ENCODE data around the gene ATAD2B. TPM values are rescaled to one million over a fixed set of nuclear protein-coding genes. Genes with fewer than 3 reads are reported as not detected.

The ATAD2B gene
- total and polyA plus RNA-seq, 2 of the 4 experiments (the other 2 are of a cell fraction), result 1.5 to 5.0 TPM

DNA sequence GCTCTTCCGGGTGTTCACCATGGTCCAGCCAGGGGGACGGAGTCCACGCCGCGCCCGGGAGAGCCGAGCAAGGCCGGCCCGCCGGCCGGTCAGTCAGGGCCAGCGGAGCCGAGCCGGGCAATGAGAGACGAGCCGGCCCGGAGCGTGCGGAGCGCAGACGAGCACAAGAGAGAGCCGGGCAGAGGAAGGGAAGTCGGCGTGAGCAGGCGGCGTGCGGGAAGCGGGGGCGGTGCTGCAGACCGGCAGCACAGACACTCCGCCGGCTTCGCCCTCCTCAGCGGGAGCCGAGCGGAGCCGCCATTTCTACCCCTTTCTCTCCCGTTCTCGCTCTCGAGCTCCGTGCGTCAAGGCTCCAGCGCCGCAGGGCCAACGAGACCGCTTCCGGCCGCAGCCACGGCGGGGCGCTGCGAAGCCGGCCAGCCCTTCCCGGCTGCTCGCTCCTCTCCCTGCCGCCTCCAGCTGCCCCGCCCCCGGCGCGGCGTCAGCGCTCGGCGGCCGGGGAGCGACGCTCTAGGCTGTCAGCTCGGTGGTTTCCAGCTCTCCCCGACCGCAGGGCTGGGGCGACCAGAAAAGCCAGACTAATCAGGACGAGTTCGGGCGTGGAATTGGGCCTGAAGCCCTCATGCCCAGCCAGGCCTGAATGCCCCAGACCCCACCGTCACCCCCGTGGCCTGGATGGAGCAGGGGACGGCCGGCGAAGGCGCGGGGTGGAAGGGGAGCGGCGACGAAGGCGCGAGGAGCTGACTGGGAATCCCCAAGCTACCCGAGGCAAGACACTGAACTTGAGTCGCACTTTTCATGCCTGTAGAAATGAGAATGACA lies at the start of gene ATAD2B (continued):
- TF ChIP-seq FOS (IDR thresholded peaks at IDR 0.05; ENCODE audit: low read depth, low read length) (no peak), CHD1 (IDR thresholded peaks at IDR 0.05; ENCODE audit: low read depth, low read length) (0 out of 2 replicates have a peak, but pooled peaks have one; percentile 87)
- TF ChIP-seq, protein P1, sequence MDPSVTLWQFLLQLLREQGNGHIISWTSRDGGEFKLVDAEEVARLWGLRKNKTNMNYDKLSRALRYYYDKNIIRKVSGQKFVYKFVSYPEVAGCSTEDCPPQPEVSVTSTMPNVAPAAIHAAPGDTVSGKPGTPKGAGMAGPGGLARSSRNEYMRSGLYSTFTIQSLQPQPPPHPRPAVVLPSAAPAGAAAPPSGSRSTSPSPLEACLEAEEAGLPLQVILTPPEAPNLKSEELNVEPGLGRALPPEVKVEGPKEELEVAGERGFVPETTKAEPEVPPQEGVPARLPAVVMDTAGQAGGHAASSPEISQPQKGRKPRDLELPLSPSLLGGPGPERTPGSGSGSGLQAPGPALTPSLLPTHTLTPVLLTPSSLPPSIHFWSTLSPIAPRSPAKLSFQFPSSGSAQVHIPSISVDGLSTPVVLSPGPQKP (IDR thresholded peaks at IDR 0.05; ENCODE audit: borderline replicate concordance, low read depth, low read length), result no peak

DNA sequence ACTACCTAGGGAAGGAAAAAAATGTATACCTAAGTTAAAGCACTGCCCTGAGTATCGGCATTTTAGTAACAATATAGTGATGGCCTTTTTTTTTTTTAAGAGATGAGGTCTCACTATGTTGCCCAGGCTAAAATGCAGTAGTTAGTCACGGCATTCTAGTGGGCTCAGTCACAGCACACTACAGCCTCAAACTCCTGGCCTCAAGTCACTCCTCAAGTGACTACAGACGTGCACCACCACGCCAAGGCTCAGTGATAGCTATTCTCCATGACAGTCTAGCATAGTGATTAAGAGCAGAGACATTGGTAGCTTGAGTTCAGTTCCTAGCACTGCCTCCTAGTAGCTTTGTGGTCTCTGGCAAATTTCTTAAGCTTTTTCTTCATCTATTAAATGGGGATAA lies 40.9 kb upstream of the ATAD2B start:
- H3K4ac ChIP-seq (ENCODE audit: low read depth, low read length), result no peak overlapping the region
- TSS peak; percentile 18 for BruUV-seq (replicated peaks)
- no peak overlapping the region for H2BK120ac ChIP-seq (ENCODE audit: low read depth, low read length)
- no peaks in the 10 kb centered on the region for H3K27me3 ChIP-seq (ENCODE audit: control insufficient read depth, insufficient read depth, low read length)
- H4K8ac ChIP-seq (ENCODE audit: low read depth in 2 of 2, low read length in 2 of 2), result no peak overlapping the region
- H2BK15ac ChIP-seq (ENCODE audit: low read depth, low read length), result no peak overlapping the region
- no peak overlapping the region for H3K23ac ChIP-seq (ENCODE audit: low read depth, low read length)
- H3K14ac ChIP-seq (replicated peaks; ENCODE audit: low read depth, low read length), result no peak overlapping the region
- H3K56ac ChIP-seq (ENCODE audit: extremely low read depth, insufficient read depth, low read length), result no peak overlapping the region
- no peak overlapping the region for H2AFZ ChIP-seq (replicated peaks; ENCODE audit: low read length, poor library complexity)
- no peak overlapping the region for H2BK5ac ChIP-seq (ENCODE audit: low read depth, low read length, poor library complexity, severe bottlenecking)
- no CpG with 5 or more reads among the region's 4 CpGs for WGBS, 2 experiments (ENCODE audit: extremely low coverage in 2 of 2, insufficient read length in 1 of 2)
- H4K91ac ChIP-seq (ENCODE audit: insufficient read depth, low read depth, low read length), result no peak overlapping the region
- no peak overlapping the region for H3K9ac ChIP-seq (ENCODE audit: low read depth, low read length)
- POLR2A ChIA-PET (ENCODE audit: unreplicated experiment), result no interaction called here
- H3K9me1 ChIP-seq (ENCODE audit: insufficient read depth, low read length), result peaks cover 2% of the 10 kb centered on the region; the same call in 1 of the 2 replicates
- H4K20me1 ChIP-seq (ENCODE audit: insufficient read depth, low read length), result no peaks in the 10 kb centered on the region; the same call in 1 of the 2 replicates
- H3K4me1 ChIP-seq (ENCODE audit: control insufficient read depth, insufficient read depth, low read length), result no peaks in the 10 kb centered on the region
- dilution Hi-C loops (cut with HindIII; ENCODE audit: low sequenced_read_pairs, unreplicated experiment), result no loop called here
- no peak overlapping the region for H3K4me3 ChIP-seq (ENCODE audit: insufficient read depth, low read depth, low read length)
- H4K5ac ChIP-seq (ENCODE audit: low read depth, low read length), result no peak overlapping the region
- DNase-seq (no peak), ATAC-seq (ENCODE audit: low read depth) (no peak)
- no peak overlapping the region; the same call in 1 of the 2 replicates for H2AK5ac ChIP-seq (ENCODE audit: low read depth, low read length)
- no peak overlapping the region for H3K18ac ChIP-seq (ENCODE audit: low read depth, low read length)
- no peaks in the 10 kb centered on the region for H3K9me3 ChIP-seq (ENCODE audit: control insufficient read depth, insufficient read depth, low read length)
- CTCF ChIA-PET, result no interaction called here
- in situ Hi-C loops (cut with MboI; ENCODE audit: low sequenced_read_pairs), result no loop called here
- H3K36me3 ChIP-seq (ENCODE audit: control insufficient read depth, insufficient read depth, low read length), result peaks cover 7% of the 10 kb centered on the region; the same call in 1 of the 2 replicates
- no peak overlapping the region for H3K27ac ChIP-seq (ENCODE audit: insufficient read depth, low read length)
- H3K4me2 ChIP-seq (ENCODE audit: low read depth, low read length), result no peak overlapping the region
- intact Hi-C loops (cut with micrococcal nuclease), result no loop called here
- H2BK20ac ChIP-seq (ENCODE audit: low read depth, low read length), result no peak overlapping the region
- H2AK9ac ChIP-seq (replicated peaks; ENCODE audit: low read depth, low read length, poor library complexity), result no peak overlapping the region
- H3K79me1 ChIP-seq (ENCODE audit: low read depth in 1 of 2, low read length in 2 of 2), result peaks cover 9% of the 10 kb centered on the region in 2 experiments
- TF ChIP-seq, protein P1 (IDR thresholded peaks at IDR 0.05; ENCODE audit: borderline replicate concordance, low read depth, low read length), result no peak
- TF ChIP-seq RFX5 (IDR thresholded peaks at IDR 0.05; ENCODE audit: low read depth, low read length) (no peak), CHD1 (IDR thresholded peaks at IDR 0.05; ENCODE audit: low read depth, low read length) (no peak), MAFK (IDR thresholded peaks at IDR 0.05; ENCODE audit: low read depth, low read length) (no peak), MXI1 (IDR thresholded peaks at IDR 0.05; ENCODE audit: borderline replicate concordance, low read depth, low read length) (no peak), RAD21 (IDR thresholded peaks at IDR 0.05; ENCODE audit: low read length) (no peak), MAZ (IDR thresholded peaks at IDR 0.05; ENCODE audit: borderline replicate concordance, low read depth, low read length) (no peak), BHLHE40 (IDR thresholded peaks at IDR 0.05; ENCODE audit: low read depth, low read length) (no peak), RCOR1 (IDR thresholded peaks at IDR 0.05; ENCODE audit: insufficient replicate concordance, low read length) (no peak), SMC3 (IDR thresholded peaks at IDR 0.05; ENCODE audit: low read depth, low read length) (no peak), CEBPB (IDR thresholded peaks at IDR 0.05; ENCODE audit: low read depth, low read length) (no peak)
- TF ChIP-seq, protein P2, sequence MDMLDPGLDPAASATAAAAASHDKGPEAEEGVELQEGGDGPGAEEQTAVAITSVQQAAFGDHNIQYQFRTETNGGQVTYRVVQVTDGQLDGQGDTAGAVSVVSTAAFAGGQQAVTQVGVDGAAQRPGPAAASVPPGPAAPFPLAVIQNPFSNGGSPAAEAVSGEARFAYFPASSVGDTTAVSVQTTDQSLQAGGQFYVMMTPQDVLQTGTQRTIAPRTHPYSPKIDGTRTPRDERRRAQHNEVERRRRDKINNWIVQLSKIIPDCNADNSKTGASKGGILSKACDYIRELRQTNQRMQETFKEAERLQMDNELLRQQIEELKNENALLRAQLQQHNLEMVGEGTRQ (IDR thresholded peaks at IDR 0.05; ENCODE audit: low read depth, low read length), result no peak
